GM18520 (cell line): ENCODE measurements around the gene ACSM4.
"Not testable (repeated sequence)": the region's sequence is repeated elsewhere in the genome, so short reads cannot be mapped to it uniquely, and the experiment has no call there.

Experiments used
- ATAC-seq: cut with Tn5 transposase; IDR thresholded peaks from one replicate; pipeline ENCODE4 v1.9.1; 2021; ENCODE audit not compliant: unreplicated experiment

Gene ACSM4

GRCh38 chr12:7327918-7328317 lies 24.0 kb downstream of the ACSM4 start:
- ATAC-seq, result no peak

GRCh38 chr12:7337790-7338189 lies 33.9 kb downstream of the ACSM4 start:
- ATAC-seq, result not testable (repeated sequence)

DNA sequence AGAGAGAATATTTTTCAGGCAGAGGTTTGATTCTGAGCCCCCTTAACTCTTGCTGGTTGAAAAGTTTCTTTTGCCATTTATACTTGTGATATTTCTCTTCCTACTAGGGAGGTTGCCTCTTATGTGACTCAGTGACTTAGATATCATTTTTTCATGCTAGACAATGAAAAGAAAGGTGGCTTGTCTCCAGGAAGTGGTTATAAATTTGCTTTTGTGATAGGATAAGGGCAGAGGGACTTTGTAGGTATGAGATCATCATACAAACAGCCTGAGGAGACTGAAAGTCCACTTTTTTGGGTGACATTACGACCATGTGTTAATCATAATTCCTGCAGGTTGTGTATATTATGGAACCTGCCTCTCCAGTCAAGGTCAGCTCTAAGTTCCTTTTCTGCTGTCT lies 35.8 kb downstream of the ACSM4 start:
- ATAC-seq, result no peak

DNA sequence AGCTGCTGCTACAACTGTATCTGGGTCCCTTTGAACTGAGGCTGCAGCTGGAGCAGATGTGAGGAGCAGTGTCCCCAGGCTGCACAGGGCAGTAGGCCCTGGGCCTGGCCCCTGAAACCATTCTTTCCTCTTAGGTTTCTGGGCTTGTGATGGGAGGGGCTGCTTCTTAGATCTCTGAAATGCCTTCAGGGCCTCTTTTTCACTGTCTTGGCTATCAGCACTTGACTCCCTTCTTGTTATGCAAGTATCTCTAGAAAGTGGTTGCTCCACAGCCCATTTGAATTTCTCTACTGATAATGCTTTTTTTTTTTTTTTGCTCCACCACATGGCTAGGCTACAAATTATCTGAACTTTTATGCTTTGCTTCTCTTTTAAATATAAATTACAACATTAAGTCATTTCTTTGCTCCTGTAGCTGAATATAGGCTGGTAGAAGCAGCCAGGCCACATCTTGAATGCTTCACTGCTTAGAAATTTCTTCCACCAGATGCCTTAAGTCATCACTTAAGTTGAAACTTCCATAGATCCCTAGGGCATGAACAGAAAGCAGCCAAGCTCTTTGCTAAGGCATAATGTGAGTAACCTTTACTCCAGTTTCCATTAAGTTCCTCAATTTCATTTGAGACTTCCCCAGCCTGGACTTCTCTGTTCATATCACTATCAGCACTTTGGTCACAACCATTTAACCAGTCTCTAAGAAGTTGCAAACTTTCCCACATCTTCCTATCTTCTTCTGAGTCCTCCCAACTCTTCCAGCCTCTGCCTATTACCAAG lies 41.1 kb downstream of the ACSM4 start:
- ATAC-seq, result no peak

GRCh38 chr12:7346551-7347225 lies 42.8 kb downstream of the ACSM4 start:
- no peak for ATAC-seq

DNA sequence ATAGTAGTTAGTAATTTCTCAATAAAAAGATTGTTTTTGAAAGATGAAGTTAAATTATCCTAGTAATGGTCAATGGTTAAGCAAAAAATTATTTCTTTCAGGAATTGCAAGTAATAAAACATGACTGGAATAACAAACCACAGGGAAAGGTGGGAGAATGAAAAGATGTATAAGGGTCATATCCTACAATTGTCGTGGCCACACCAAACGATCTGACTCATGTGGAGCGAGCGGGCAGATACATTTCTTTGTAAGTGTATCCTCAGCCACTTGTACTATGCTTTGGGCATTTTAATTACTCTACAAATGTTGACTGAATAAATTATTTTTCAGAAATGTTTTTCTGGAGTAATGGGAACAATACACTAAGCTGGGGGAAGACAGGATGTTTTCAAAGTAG lies 45.5 kb downstream of the ACSM4 start:
- ATAC-seq, result no peak

- no peak for ATAC-seq
Measured at GRCh38 chr12:7351177-7351576, 47.3 kb downstream of the ACSM4 start.

GRCh38 chr12:7352661-7353060 lies 48.8 kb downstream of the ACSM4 start:
- ATAC-seq, result no peak

DNA sequence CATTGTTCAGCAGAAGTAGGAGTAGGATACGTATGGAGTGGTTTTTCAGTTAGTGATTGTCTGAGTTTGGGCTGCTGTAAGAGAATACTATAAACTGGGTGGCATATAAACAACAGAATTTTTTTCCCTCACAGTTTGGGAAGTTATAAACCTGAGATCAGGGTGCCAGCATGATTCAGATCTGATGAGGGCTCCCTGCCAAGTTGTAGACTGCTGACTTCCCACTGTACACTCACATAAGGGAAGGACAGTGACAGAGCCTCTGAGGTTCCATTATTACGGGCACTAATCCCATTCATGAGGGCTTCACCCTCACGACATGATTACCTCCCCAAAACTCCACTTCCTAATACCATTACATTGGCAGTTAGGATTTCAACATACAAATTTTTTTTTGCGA lies 50.7 kb downstream of the ACSM4 start:
- no peak for ATAC-seq

DNA sequence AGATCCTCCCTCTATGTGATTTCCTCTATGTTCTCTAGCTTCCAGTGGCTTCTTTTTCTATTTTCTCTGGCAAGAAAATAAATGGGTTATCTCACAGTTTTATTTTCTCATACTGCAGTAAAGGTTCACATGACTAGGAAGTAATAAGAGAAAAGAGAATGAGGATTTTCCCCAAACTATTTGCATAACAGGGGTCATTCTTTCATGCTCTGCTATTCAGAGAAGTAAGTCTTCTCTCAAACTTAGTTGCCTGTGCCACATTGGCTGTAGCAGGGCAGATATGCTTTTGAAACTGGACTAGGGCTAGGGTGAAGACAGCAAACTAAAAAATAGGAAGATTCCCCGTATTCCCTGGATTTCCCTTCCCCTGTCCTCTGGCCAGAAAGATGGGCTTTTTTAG lies 57.4 kb downstream of the ACSM4 start:
- no peak for ATAC-seq

- no peak for ATAC-seq
Measured at GRCh38 chr12:7362734-7363133, 58.9 kb downstream of the ACSM4 start.

GRCh38 chr12:7369274-7369729 lies 65.4 kb downstream of the ACSM4 start:
- no peak for ATAC-seq

DNA sequence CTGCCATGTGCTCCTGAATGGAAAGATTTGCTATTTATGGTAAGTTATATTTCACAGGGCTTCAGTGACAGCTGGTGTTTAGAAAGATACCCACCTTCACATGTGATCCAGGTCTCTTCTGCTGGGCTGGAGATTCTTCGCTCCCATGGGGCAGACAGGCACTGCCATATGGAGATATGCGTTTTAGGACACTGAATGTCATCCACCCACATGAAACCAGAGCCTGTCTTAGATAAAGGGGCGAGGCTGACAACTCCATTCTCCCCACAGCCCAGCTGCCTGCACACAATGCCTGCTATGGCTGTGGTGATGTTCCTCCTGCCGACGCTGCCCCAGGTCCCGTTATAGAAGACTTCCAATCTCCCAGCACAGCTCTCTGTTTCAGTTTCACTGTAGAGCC lies 69.4 kb downstream of the ACSM4 start:
- no peak for ATAC-seq

GRCh38 chr12:7374423-7375144 lies 70.7 kb downstream of the ACSM4 start:
- ATAC-seq, result no peak

GRCh38 chr12:7375145-7375543 lies 71.3 kb downstream of the ACSM4 start:
- ATAC-seq, result no peak

GRCh38 chr12:7376196-7376595 lies 72.3 kb downstream of the ACSM4 start:
- no peak for ATAC-seq
